HepG2 (cell line): ENCODE data around the gene RPAP2. TPM values are rescaled to one million over a fixed set of nuclear protein-coding genes. Genes with fewer than 3 reads are reported as not detected.

ENCODE experiments used
- ATAC-seq: fragments of 200-7000 bp; cut with Tn5 transposase; 3 replicates; pipeline ENCODE4 v1.9.1; 2020; ENCODE audit warnings: mild to moderate bottlenecking, moderate library complexity
- BruUV-seq: library from RNA; stranded (reverse); fragments of 400-500 nt; replicated peaks from 2 replicates; lab custom pipeline; 2021; lab: Mats Ljungman, UMichigan
- CTCF ChIA-PET: fragments of 300-600 bp; formaldehyde crosslinking; extraction: SDS; loops from one replicate; lab custom pipeline; 2021; ENCODE audit warnings: low total read pairs, inconsistent platforms, low intra/inter-chr PET ratio; lab: Yijun Ruan, JAX
- POLR2A ChIA-PET: fragments of 350-600 bp; sonication (Branson Sonifier 250); formaldehyde crosslinking; loops from one replicate; lab custom pipeline; 2020; ENCODE audit warnings: antibody characterized with exemption, inconsistent platforms; lab: Yijun Ruan, JAX
- DNase-seq: peaks from one replicate; pipeline ENCODE4 v3.0.0-alpha.2; 2015; ENCODE audit warnings: low spot score
- FAIRE-seq: peaks from 3 replicates; lab custom pipeline; 2011; peaks lifted over from hg19 to GRCh38; lab: Jason Lieb, UNC
- H2AFZ ChIP-seq: one replicate; pipeline ENCODE4 v1.6.1; 2011; ENCODE audit warnings: low read length, inconsistent platforms
- H3K27ac ChIP-seq: fragments of 300-600 bp; 3 replicates; pipeline ENCODE4 v1.8.0; 2011; ENCODE audit warnings: mixed run types, mild to moderate bottlenecking, mixed read lengths, low read length, inconsistent platforms; ENCODE audit not compliant: insufficient read depth; ENCODE audit errors: extremely low read length
- H3K27me3 ChIP-seq, 2 experiments: fragments of 200-600 bp in 1 of 2; 2 replicates in 1 of 2; 3 replicates in 1 of 2; pipeline versions ENCODE4 v1.6.0 to v1.8.0; 2011; ENCODE audit warnings: low read length in 2 of 2, mild to moderate bottlenecking in 2 of 2, moderate library complexity in 2 of 2, inconsistent platforms in 1 of 2; ENCODE audit not compliant: insufficient read depth in 2 of 2, control insufficient read depth in 1 of 2
- H3K36me3 ChIP-seq, 2 experiments: fragments of 200-600 bp in 1 of 2; replicated peaks in 1 of 2; 2 replicates in 1 of 2; 3 replicates in 1 of 2; pipeline versions ENCODE4 v1.5.1 to v1.8.0; 2011; ENCODE audit warnings: low read length in 2 of 2, inconsistent platforms in 1 of 2; ENCODE audit not compliant: insufficient read depth in 2 of 2, control insufficient read depth in 1 of 2
- H3K4me1 ChIP-seq: 2 replicates; pipeline ENCODE4 v1.5.1; 2012; ENCODE audit warnings: low read length, inconsistent platforms; ENCODE audit not compliant: insufficient read depth
- H3K4me2 ChIP-seq: 2 replicates; pipeline ENCODE4 v1.6.0; 2011; ENCODE audit warnings: low read depth, low read length, inconsistent platforms
- H3K4me3 ChIP-seq, 3 experiments: fragments of 200-600 bp in 1 of 3; sonication (generic), shearing (Covaris generic) in 1 of 3; replicated peaks in 1 of 3; 2 replicates each; pipeline ENCODE4 v1.5.1; 2011 to 2016; ENCODE audit warnings: low read length in 3 of 3, inconsistent platforms in 2 of 3, low read depth in 2 of 3, mild to moderate bottlenecking in 2 of 3, control low read depth in 1 of 3, mixed read lengths in 1 of 3; ENCODE audit not compliant: insufficient read depth in 1 of 3
- H3K79me2 ChIP-seq: one replicate; pipeline ENCODE4 v1.6.1; 2011; ENCODE audit warnings: low read length, inconsistent platforms; ENCODE audit not compliant: insufficient read depth
- H3K9ac ChIP-seq: 2 replicates; pipeline ENCODE4 v1.6.0; 2011; ENCODE audit warnings: mild to moderate bottlenecking, low read depth, low read length, inconsistent platforms; ENCODE audit not compliant: insufficient read depth
- H3K9me3 ChIP-seq: 2 replicates; pipeline ENCODE4 v1.5.1; 2012; ENCODE audit warnings: mild to moderate bottlenecking, low read length
- H4K20me1 ChIP-seq: 2 replicates; pipeline ENCODE4 v1.6.0; 2011; ENCODE audit warnings: inconsistent platforms, mild to moderate bottlenecking, low read length, moderate library complexity; ENCODE audit not compliant: insufficient read depth
- ARNT ChIP-seq: fragments of 450-650 bp; IDR thresholded peaks from 2 replicates; pipeline ENCODE4 v1.6.1; 2017
- JARID2 ChIP-seq: sonication (generic); formaldehyde crosslinking; IDR thresholded peaks from 2 replicates; pipeline ENCODE4 v1.8.1; 2023; ENCODE audit warnings: missing genetic modification reagents, inconsistent platforms; ENCODE audit not compliant: insufficient replicate concordance
- NFE2 ChIP-seq: sonication (generic); formaldehyde crosslinking; IDR thresholded peaks from 2 replicates; pipeline ENCODE4 v1.4.0; 2020; ENCODE audit warnings: missing genetic modification reagents
- POGZ ChIP-seq: sonication (generic); formaldehyde crosslinking; IDR thresholded peaks from 2 replicates; pipeline ENCODE4 v1.4.0; 2020; ENCODE audit warnings: mild to moderate bottlenecking, missing genetic modification reagents
- TBX3 ChIP-seq: fragments of 450-650 bp; IDR thresholded peaks from 2 replicates; pipeline ENCODE4 v1.6.1; 2017; ENCODE audit warnings: antibody characterized with exemption, mild to moderate bottlenecking, inconsistent platforms, borderline replicate concordance
- TSC22D2 ChIP-seq: sonication (generic); formaldehyde crosslinking; IDR thresholded peaks from 2 replicates; pipeline ENCODE4 v1.5.1; 2020; ENCODE audit warnings: missing genetic modification reagents, mild to moderate bottlenecking, borderline replicate concordance
- YEATS4 ChIP-seq: sonication (generic); formaldehyde crosslinking; IDR thresholded peaks from 2 replicates; pipeline ENCODE4 v1.4.0; 2020; ENCODE audit warnings: missing genetic modification reagents, borderline replicate concordance
- ZFY ChIP-seq: sonication (generic); formaldehyde crosslinking; IDR thresholded peaks from 2 replicates; pipeline ENCODE4 v1.4.0; 2020; ENCODE audit warnings: missing genetic modification reagents
- ZNF138 ChIP-seq: sonication (generic); formaldehyde crosslinking; IDR thresholded peaks from 2 replicates; pipeline ENCODE4 v1.5.0; 2020; ENCODE audit warnings: mild to moderate bottlenecking, low read depth, missing genetic modification reagents
- ZNF160 ChIP-seq: sonication (generic); formaldehyde crosslinking; IDR thresholded peaks from 2 replicates; pipeline ENCODE4 v1.8.0; 2022; ENCODE audit warnings: mild to moderate bottlenecking, inconsistent platforms, missing genetic modification reagents
- ZNF205 ChIP-seq: IDR thresholded peaks from 2 replicates; pipeline ENCODE4 v1.6.1; 2018; ENCODE audit warnings: missing biosample characterization, missing genetic modification reagents
- ZNF841 ChIP-seq: sonication (generic); formaldehyde crosslinking; IDR thresholded peaks from 2 replicates; pipeline ENCODE4 v1.8.1; 2023; ENCODE audit warnings: missing genetic modification reagents, borderline replicate concordance
- ZSCAN25 ChIP-seq: sonication (generic); formaldehyde crosslinking; IDR thresholded peaks from 2 replicates; pipeline ENCODE4 v1.8.0; 2022; ENCODE audit warnings: mild to moderate bottlenecking, missing genetic modification reagents
- WGBS: methylation state at CpG from one replicate; pipeline ENCODE4 v1.1.6; 2017; ENCODE audit warnings: low lambda C conversion rate; 5-methylcytosine and 5-hydroxymethylcytosine counted together
- in situ Hi-C: cut with HindIII; loops from 2 replicates; pipeline ENCODE4 v1.10.0; 2017; ENCODE audit warnings: low pct_unique_long_range_greater_than_20kb; ENCODE audit not compliant: extremely low pct_ligation_motif_present
- intact Hi-C: fragments of 100-400 bp; cut with micrococcal nuclease; formaldehyde crosslinking; loops from one replicate; pipeline ENCODE4 v1.10.0; 2022; ENCODE audit not compliant: unreplicated experiment
- polyA plus RNA-seq, 8 experiments: library from polyadenylated mRNA; depleted of rRNA in 3 of 8; stranded (reverse) in 7 of 8; unstranded in 1 of 8; fragments of >200 nt; fragmentation: Illumina TruSeq in 4 of 8; extraction: Trizol in 4 of 8; gene quantifications; 2 replicates each; pipeline versions ENCODE4 v1.2.1 to v1.2.3, GENCODE V29; 2011 to 2016; ENCODE audit warnings: low read depth in 4 of 8, missing spikeins in 1 of 8, mixed read lengths in 1 of 8; ENCODE audit not compliant: insufficient read depth in 1 of 8
- total RNA-seq, 5 experiments: library from RNA; depleted of rRNA; stranded (reverse); fragments of >200 nt; fragmentation: Illumina TruSeq; extraction: Trizol; gene quantifications; 2 replicates each; pipeline ENCODE4 v1.2.3, GENCODE V29; 2016; ENCODE audit warnings: low read depth in 1 of 5
- TF ChIP-seq, protein P1 (sequence below): IDR thresholded peaks from 2 replicates; pipeline ENCODE4 v1.6.1; 2016; ENCODE audit warnings: low read depth, control low read depth
- TF ChIP-seq, protein P2 (sequence below): sonication (generic); formaldehyde crosslinking; IDR thresholded peaks from 2 replicates; pipeline ENCODE4 v1.4.0; 2020; ENCODE audit warnings: missing genetic modification reagents
- TF ChIP-seq, protein P3 (sequence below): sonication (generic); formaldehyde crosslinking; IDR thresholded peaks from 2 replicates; pipeline ENCODE4 v1.4.0; 2020; ENCODE audit warnings: missing genetic modification reagents, mild to moderate bottlenecking, borderline replicate concordance
- TF ChIP-seq, protein P4 (sequence below): sonication (generic); formaldehyde crosslinking; IDR thresholded peaks from 2 replicates; pipeline ENCODE4 v1.4.0; 2020; ENCODE audit warnings: missing genetic modification reagents
- TF ChIP-seq, protein P5 (sequence below): sonication (generic); formaldehyde crosslinking; IDR thresholded peaks from 2 replicates; pipeline ENCODE4 v1.5.0; 2020; ENCODE audit warnings: mild to moderate bottlenecking, missing genetic modification reagents, moderate library complexity

RPAP2 gene
- total and polyA plus RNA-seq, 2 of the 13 experiments (the other 11 are each of a cell fraction or from before 2014, with no cell fraction given): 10.0 to 34.8 TPM

DNA sequence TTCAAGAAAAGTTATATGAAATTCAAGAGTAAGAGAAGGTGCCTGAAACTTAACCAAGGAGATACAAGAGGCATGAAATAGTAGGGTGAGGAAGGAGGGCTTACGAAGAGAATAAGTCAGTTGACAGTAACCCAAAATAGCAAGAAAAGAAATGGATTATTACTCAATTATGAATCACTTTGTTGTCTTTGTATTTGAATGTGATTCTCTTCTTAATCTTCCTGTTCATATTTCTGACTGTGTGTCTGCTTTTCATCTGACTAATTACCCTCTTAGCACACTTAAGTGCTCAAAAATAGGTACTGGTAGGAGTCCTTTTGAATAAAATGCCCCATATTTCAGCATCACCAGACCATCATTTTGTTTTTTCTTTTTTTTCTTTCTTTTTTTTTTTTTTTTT is 39.5 kb upstream of the RPAP2 start:
- H3K9me3 ChIP-seq: no peaks in the 10 kb centered on the region
- H3K4me3 ChIP-seq: no peak overlapping the region
- H4K20me1 ChIP-seq: no peaks in the 10 kb centered on the region
- in situ Hi-C loops (no loop called here), intact Hi-C loops (no loop called here)
- 100% methylated on average over 1 of the region's 1 CpG for WGBS
- no peak overlapping the region for H3K4me2 ChIP-seq
- FAIRE-seq: no peak
- no peak overlapping the region for H3K9ac ChIP-seq
- peaks cover 1 to 15% of the 10 kb centered on the region in 2 experiments; a peak in 2 of 5 replicates for H3K36me3 ChIP-seq
- no peak for ATAC-seq
- no peak overlapping the region for H3K27ac ChIP-seq
- H3K27me3 ChIP-seq: no peaks in the 10 kb centered on the region
- DNase-seq: no peak
- no peak overlapping the region for H2AFZ ChIP-seq
- no peaks in the 10 kb centered on the region for H3K79me2 ChIP-seq
- ChIA-PET POLR2A (no interaction called here), CTCF (no interaction called here)
- no TSS peak for BruUV-seq
- H3K4me1 ChIP-seq: no peaks in the 10 kb centered on the region
- no peak for TF ChIP-seq ZSCAN25 (CRISPR knock-in tag)
- TF ChIP-seq POGZ (CRISPR knock-in tag): no peak
- no peak for TF ChIP-seq ARNT
- TF ChIP-seq ZNF160 (CRISPR knock-in tag): no peak
- TF ChIP-seq, protein P1, sequence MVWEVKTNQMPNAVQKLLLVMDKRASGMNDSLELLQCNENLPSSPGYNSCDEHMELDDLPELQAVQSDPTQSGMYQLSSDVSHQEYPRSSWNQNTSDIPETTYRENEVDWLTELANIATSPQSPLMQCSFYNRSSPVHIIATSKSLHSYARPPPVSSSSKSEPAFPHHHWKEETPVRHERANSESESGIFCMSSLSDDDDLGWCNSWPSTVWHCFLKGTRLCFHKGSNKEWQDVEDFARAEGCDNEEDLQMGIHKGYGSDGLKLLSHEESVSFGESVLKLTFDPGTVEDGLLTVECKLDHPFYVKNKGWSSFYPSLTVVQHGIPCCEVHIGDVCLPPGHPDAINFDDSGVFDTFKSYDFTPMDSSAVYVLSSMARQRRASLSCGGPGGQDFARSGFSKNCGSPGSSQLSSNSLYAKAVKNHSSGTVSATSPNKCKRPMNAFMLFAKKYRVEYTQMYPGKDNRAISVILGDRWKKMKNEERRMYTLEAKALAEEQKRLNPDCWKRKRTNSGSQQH (CRISPR knock-in tag): no peak
- TF ChIP-seq TSC22D2 (CRISPR knock-in tag): no peak
- TF ChIP-seq ZNF138: no peak
- no peak for TF ChIP-seq TBX3
- no peak for TF ChIP-seq YEATS4
- TF ChIP-seq, protein P2, sequence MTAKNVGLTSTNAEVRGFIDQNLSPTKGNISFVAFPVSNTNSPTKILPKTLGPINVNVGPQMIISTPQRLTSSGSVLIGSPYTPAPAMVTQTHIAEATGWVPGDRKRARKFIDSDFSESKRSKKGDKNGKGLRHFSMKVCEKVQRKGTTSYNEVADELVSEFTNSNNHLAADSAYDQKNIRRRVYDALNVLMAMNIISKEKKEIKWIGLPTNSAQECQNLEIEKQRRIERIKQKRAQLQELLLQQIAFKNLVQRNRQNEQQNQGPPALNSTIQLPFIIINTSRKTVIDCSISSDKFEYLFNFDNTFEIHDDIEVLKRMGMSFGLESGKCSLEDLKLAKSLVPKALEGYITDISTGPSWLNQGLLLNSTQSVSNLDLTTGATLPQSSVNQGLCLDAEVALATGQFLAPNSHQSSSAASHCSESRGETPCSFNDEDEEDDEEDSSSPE (CRISPR knock-in tag): no peak
- no peak for TF ChIP-seq ZFY (CRISPR knock-in tag)
- TF ChIP-seq, protein P3, sequence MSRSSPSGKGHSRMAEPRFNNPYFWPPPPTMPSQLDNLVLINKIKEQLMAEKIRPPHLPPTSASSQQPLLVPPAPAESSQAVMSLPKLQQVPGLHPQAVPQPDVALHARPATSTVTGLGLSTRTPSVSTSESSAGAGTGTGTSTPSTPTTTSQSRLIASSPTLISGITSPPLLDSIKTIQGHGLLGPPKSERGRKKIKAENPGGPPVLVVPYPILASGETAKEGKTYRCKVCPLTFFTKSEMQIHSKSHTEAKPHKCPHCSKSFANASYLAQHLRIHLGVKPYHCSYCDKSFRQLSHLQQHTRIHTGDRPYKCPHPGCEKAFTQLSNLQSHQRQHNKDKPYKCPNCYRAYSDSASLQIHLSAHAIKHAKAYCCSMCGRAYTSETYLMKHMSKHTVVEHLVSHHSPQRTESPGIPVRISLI: no peak
- TF ChIP-seq, protein P4, sequence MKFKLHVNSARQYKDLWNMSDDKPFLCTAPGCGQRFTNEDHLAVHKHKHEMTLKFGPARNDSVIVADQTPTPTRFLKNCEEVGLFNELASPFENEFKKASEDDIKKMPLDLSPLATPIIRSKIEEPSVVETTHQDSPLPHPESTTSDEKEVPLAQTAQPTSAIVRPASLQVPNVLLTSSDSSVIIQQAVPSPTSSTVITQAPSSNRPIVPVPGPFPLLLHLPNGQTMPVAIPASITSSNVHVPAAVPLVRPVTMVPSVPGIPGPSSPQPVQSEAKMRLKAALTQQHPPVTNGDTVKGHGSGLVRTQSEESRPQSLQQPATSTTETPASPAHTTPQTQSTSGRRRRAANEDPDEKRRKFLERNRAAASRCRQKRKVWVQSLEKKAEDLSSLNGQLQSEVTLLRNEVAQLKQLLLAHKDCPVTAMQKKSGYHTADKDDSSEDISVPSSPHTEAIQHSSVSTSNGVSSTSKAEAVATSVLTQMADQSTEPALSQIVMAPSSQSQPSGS: no peak
- TF ChIP-seq NFE2 (CRISPR knock-in tag): no peak
- no peak for TF ChIP-seq ZNF205 (CRISPR knock-in tag)
- TF ChIP-seq, protein P5, sequence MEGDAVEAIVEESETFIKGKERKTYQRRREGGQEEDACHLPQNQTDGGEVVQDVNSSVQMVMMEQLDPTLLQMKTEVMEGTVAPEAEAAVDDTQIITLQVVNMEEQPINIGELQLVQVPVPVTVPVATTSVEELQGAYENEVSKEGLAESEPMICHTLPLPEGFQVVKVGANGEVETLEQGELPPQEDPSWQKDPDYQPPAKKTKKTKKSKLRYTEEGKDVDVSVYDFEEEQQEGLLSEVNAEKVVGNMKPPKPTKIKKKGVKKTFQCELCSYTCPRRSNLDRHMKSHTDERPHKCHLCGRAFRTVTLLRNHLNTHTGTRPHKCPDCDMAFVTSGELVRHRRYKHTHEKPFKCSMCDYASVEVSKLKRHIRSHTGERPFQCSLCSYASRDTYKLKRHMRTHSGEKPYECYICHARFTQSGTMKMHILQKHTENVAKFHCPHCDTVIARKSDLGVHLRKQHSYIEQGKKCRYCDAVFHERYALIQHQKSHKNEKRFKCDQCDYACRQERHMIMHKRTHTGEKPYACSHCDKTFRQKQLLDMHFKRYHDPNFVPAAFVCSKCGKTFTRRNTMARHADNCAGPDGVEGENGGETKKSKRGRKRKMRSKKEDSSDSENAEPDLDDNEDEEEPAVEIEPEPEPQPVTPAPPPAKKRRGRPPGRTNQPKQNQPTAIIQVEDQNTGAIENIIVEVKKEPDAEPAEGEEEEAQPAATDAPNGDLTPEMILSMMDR (CRISPR knock-in tag): no peak
- TF ChIP-seq JARID2 (CRISPR knock-in tag): no peak
- TF ChIP-seq ZNF841 (CRISPR knock-in tag): no peak
